GM19463 (cell line): Measurements from ENCODE around the gene TULP1.

Experiments
- ATAC-seq: cut with Tn5 transposase; IDR thresholded peaks from one replicate; pipeline ENCODE4 v1.9.1; 2021; ENCODE audit warnings: mild to moderate bottlenecking, moderate library complexity; ENCODE audit not compliant: unreplicated experiment

Gene TULP1

DNA sequence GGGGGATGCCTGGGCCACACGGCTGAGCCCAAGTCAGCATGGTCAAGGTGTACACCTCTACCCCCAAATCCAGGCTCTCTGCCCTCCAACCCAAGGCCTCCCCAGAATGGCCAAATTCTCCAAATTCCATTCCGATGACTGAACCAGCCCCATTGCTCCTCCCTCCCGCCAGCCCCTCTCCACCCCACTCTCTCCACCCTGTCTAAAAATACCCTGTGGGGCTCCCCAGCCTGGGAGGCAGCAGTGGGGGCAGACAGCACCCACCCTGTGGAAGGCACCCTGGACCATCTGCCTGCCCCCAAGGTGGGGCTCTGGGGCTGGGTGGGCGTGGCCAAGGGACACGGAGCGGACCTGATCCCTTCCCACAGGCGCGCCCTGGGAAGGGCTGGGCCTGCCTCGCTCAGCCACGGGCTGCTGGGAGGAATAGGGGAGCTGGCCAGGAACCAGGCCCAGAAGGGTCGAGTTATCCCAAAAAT is 27.3 kb downstream of the TULP1 start:
- ATAC-seq, result no peak

DNA sequence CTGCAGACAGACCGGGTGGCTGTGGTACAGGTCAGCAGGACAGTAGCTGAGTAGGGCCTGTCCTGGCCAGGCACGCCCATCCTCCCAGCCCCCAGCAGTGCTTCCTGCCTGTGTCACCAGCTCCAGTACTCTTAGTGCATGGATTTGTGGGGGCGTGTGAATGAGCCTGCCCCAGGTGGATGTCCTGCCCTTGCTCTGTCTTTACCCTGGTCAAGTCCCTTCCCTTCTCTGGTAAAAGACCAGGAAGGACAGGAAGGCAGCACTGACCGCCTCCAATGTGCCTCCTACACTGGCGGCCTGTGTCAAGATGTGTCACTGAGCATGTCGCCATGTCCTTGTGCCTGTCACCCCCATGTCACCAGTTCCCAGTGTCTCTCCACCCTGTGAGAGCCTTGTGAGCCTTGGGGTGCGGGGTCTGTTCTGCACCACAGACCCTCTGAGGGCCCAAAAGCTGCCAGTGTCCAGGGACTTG is 27.7 kb downstream of the TULP1 start:
- no peak for ATAC-seq

DNA sequence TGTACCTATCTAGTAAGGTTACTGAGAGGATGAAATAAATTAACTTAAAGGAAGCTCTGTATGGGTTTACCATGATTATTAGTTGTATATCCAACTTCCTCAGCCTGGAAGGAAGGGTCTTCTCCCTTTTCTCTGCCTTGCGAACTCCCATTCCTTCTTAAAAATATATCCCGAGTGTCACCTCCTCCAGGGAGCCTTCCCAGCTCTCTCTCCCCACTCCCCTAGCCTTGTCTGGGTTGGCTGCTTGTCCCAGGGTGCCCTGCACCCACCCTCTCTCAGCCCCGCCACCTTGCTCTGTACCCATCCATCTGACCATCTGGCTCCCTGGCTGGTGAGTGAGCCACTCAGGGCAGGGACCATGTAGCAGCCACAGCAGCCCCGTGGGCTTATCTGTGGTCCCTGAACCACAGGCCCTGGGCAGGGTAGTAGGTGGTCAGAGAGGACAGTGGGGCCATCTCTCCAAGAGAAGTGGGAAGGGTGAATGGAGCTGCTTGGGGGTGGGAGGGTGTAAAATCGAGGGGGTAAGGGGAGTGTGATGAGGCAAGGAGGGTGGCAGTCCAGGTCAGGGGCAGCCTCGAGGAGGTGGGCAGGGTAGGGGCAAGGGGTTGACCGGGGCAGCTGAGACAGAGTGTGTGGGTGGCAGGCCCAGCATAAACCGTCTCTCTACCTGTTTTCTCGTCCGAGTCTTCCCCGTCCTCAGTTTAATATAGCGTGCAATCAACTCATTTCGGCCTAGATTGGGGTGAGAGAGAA is 28.6 kb downstream of the TULP1 start:
- ATAC-seq, result no peak

DNA sequence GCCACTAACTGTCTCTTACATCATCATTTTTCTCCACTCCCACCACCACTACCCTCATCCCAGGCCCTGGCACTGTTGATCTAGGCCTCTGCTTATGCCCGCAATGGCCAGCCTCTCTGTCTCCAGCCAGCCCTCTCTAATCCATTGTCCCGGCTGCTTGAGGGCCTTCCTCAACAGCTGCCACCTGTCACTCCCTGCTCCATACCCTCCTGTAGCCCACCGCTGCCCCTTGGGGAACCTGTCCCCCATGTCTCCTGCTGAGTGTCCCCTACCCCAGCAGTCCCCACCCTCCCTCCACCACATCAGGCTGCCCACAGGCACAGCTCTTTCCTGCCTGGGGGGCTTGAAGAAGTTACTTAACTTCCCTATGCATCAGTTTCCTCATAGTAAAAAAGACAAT is 29.2 kb downstream of the TULP1 start:
- no peak for ATAC-seq

DNA sequence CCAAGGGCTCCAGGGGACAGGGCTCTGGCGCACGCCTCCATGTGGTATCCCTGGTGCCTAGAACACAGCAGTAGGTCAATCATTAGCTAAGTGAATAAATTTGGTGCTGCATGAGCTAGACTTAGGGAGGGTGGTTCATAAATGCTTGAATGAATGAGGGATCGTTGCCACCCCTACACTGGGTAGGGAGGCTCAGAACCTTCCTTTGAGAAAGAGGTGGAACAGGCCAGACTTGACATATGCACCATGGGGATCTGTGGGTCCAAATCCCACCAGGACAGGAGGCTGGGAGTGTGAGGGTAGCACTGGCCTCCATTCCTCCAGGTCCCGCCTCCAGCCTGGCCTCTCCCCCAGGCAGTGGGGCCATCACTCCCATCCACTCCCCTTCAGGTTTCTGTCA is 29.6 kb downstream of the TULP1 start:
- no peak for ATAC-seq

DNA sequence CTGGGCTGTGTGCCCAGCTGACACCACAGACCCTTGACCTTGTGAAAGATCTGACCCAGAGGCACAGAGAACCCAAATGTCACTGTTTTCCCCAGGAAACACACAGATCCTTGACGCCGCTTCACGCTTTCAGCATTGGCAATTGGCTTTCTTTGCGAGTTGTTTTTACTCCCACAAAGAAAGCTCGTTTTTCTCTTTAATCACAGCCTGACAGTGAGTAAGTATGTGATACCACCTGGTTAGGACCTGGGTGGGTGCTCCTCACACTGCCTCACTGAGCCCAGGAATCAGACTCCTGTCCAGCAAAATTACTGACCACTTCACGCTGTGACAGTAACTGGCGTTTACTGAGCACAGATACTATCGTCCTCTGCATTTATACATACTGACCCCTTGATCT is 31.5 kb downstream of the TULP1 start:
- no peak for ATAC-seq

DNA sequence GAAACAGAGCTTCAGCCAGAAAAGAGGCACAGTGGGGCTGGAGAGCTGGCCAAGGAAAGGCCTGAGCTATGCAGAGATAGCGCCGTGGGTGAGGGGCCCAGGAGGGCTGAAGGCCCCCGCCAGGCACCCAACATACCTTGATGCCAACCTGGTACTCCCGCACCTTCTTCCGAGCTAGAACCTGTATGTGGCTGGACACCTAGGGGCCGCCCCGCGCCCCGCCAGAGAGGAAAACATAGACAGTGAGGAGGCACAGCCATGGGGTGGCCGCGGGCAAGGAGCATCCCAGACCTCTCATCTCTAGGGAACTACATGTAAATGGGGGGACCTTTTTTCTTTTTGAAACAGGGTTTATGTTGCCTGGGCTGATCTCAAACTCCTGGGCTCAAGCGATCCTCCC is 32.5 kb downstream of the TULP1 start:
- no peak for ATAC-seq

DNA sequence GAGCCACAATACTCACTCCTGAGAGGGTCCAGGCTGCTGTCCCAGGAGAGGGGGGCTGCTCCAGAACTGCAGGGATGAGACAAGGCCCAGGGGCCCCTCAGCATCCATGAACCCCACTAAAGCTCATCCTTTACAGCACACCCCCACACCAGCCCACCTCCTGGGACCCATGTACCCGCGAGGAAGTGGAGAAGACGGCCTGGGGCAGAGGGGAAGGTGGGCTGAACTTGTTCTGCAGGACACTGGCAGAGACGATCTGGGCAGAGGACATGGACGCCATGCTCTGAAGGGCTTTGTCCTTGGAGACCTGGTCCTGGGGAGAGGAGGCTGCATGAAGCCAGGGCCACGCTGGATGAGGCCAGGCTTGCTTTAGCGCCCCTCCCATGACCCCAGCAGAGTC is 34.4 kb downstream of the TULP1 start:
- ATAC-seq, result no peak

DNA sequence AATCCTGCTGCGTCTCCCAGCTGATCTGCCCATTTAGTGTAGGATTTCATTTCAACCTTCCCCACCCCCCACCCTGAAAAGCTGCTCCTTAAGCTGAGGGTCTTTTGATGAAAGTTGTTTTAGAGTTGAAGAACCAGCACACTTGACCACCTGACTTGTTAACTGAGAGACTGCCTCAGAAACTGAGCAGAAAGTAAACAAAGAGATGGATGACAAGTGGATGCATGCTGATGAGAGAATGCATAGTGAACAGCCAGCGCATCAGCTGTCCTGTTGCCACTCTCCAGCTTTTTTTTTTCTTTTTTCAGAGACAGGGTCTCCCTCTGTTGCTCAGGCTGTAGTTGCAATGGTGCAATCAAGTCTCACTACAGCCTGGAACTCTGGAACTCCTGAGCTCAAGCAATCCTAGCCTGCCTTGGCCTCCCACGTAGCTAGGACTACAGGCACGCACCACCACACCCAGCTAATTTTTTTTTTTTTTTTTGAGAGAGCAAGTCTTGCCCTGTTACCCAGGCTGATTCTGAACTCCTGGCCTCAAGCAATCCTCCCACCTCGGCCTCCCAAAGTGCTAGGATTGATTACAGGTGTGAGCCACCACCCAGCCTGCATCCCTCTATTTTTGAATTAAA is 35.0 kb downstream of the TULP1 start:
- ATAC-seq, result no peak

DNA sequence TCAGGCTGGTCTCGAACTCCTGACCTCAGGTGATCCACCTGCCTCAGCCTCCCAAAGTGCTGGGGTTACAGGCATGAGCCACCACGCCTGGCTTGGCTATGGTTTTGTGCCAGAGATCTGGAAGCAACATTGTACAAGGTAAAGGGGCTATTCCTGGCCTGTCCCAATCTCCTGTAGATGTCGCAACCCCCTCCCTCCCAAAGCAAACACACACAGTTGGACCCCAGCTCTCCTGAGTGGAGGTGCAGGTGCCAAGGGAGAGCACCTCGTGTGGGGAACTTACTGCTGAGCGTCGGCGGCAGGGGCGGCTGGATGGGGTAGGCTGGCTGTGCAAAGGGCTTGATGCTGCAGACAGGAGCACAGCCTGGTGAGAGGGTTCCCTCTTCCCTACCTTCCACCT is 35.7 kb downstream of the TULP1 start:
- ATAC-seq, result no peak

DNA sequence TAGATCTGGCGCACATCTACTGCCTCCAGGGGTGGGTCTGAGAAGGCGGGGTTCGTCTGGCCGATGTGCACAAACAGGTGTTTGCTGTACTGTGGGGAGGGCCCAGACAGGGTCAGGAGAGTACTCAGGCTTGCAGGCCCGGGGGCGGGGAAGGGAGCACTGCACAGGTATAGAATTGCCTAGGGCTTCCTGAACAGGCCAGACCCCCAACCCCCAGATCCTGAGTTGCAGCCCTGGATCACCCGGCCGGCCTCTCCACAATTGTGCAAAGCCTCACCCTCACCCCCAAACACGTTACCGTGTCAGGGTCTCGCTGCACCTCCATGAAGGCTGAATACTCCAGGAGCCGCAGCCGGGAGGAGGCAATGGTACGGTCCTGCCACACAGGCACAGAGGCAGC is 36.7 kb downstream of the TULP1 start:
- no peak for ATAC-seq

DNA sequence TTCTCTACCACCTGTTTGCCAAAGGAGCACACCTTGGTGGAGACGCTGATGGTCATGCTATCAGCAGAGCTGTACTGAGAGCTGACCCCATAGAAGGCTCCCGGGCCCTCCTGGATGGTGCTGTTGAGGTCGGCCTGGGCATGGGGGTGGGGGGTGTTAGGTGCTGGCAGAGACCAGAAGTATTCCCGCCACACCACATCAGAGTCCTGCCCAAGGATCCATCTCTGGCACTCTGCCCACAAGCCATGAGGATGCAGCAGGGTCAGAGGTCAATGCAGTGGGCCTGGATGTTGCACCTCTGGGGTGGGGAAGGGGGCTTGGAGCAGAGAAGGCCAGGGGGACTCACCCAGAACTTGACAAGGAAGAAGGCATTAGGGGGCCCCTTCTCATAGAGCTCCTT is 37.1 kb downstream of the TULP1 start:
- ATAC-seq, result no peak

DNA sequence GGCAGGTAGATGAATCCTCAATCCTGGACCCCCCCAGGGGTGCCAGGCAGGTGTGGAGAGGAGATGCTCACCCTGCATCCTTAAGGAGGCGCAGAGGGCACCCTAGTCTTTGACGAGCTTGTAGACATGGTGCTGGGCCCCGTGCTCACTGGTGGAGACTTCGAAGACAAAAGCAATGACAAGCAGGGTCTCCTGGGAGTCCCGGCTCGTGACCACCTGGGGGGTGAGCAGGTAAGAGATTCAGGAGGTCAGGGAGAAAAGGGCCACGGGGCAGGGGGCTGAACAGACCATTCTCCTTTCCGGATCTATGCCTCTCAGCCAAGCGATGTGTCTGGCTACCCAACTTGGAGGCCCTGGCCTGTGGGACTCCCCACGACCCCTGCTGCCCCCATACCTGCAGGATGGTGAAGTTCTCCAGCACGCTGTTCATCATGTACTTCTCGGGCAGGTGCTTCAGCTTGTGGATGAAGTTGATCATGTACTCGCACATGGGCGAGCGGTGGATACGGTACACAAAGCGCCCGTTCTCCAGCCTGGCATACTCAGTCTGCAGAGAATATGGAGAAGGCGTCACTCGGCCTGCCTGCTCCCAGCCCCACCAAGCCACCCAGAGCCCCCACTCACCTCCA is 37.6 kb downstream of the TULP1 start:
- no peak for ATAC-seq

DNA sequence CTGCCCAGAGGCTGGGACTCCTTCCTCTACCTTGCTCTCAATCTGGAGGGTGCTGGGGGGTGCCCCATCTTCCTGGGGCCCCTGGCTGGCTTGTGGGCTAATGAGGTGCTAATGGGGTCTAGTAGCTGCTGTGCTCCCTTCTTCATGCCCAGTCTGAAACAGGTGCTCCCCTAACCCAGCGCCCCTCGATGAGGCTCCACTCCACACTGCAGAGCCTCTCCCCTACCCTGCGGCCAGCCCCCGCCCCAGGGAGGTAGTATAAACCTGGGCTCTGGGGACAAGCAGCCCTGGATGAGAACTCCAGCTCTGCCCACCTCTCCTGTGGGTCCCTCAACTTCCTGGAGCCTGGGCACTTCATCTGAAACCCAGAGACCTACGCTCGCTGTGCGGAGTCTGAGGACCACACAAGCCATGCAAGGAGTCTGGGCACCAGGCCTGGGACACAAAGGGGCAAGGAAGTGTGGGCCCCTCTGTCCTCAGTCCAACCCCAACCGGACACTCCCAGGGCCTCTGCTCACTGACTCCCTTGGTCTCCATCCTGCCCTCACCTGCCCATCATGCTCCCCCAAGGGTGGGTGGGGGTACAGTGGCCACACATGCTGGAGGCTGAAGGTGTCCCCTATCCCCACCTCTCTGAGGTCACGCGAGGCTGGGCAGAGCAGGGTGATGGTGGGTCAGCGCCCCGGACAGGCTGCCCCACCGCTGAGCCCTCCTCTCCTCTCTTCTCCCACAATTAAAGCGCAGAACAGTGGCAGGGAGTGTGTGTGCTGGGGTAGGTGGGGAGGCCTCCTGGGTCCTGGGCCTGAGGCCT is 38.4 kb downstream of the TULP1 start:
- ATAC-seq, result no peak

DNA sequence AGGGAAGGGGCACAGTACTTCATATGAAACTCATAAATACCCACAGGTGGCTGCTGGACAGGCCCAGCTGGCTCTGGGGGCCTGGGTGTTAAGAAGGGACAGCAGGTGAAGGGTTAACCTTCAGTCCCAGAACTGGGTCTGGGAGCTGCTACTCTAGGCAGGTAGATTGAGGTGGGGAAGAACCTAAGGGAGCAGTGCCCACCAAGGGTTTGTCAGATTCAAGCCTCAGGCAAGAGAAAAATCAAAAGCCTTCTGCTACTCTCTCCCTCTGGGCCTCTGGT is 38.9 kb downstream of the TULP1 start:
- no peak for ATAC-seq

DNA sequence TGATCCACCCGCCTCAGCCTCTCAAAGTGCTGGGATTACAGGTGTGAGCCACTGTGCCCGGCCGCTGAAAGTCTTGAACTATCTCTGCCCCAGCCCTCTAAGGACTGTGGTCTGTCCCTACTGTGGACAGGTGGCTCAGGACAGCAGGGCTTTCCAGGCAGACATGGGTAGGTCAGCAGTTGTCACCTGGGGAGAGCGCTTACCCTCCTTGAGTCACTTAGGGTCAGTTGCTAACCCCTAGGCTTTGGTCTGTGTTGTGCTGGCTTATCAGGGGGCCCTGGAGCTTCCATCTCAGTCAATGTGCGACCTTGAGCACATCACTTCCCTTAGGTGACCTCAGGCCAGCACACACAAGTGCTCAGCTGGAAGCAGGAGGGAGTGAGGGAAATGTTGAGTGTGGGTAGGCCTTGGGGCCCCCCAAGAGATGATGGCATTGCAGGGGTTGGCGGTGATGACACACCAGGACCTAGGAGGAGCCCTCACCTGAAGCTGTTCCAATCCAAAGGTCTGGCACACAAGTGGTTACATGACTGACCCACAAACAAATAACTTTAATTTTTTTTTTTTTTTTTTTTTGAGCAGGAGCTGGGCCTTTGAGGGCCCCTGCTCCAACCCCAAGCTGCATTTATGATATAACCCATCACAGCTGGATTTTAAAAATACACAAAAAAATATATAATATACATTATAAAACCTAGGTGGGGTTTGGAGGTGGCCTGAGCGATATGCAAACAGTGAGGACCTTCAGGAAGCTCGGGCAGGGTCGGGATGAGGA is 39.4 kb downstream of the TULP1 start:
- no peak for ATAC-seq

DNA sequence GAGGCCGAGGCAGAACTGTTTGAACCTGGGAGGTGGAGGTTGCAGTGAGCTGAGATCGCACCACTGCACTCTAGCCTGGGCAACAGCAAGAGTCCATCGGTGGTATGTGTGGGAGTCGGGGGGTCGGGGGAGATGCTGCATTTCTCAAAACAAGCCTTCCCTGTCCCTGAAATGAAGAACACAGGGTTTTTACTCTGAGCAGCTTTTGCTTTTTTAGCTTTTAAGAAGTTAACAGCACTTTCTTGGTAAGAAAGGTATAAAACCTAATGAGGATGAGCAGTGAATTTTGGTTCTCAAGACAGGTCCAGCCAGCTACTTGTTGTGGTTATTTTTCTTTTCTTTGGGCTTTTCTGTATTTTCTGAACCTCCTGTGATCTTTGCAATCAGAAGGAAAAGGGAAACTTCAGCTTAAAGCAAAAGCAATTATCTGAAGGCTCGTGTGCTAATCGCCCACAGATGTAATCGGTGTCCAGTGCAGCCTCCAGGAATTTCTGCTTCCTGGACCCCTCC is 40.8 kb downstream of the TULP1 start:
- no peak for ATAC-seq

DNA sequence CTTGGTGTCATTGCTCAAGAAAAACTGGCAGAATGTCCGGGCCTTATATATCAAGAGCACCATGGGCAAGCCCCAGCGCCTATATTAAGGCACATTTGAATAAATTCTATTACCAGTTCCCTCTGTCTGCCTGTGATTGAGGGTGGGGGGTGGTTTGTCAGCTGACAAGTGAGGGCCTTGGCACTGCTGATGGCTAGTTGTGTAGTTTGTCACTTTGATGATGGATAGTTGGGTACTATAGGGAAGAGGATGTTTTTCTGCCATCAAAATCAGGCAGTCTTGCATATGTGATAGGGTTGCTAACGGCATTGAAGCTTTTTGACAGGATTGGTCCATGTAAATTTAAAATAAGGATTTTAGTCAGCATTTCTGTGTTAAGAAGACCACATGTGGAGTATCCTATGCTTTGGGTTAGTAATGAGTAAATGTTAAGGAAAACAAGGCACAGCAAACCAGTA is 42.0 kb downstream of the TULP1 start:
- ATAC-seq, result no peak

DNA sequence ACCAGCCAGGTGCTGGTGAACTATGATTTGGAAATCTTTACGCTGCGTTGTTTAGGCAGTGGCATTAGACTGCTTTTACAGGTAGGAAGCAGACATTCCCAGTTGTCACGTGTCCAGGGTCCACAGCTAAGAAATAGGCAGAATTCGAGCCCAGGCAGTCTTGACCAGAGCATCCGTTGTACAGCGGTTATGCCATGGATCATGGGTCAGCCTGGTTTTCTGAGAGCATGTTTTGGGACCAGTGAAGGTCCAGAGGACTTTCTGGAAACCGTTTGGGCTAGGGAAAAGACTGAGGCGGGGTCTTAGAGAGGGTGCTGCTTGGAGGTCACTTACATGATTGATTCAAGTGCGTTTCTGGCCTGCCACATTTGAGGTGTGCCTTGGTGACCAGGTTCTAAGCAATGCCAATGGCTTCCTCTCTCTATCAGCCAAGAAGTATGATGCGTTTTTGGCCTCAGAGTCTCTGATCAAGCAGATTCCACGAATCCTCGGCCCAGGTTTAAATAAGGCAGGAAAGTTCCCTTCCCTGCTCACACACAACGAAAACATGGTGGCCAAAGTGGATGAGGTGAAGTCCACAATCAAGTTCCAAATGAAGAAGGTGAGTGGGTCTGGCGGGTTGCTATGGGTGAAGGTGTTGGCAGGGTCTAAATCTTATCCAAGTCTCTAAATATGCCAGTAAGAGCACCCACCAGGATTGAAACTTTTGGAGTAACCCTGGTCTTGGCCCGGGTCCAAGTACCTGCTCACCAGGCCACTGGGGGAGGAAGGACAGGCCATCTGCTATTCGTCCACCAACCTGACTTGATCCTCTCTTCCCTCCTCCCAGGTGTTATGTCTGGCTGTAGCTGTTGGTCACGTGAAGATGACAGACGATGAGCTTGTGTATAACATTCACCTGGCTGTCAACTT is 42.7 kb downstream of the TULP1 start:
- no peak for ATAC-seq
